Bronchial epithelial cell (primary cell): Measurements from ENCODE around the gene ZSCAN2. TPM values are rescaled to one million over a fixed set of nuclear protein-coding genes. Genes with fewer than 3 reads are reported as not detected.

Experiments
- DNase-seq: peaks from one replicate; pipeline ENCODE4 v3.0.0-alpha.2; 2010; ENCODE audit warnings: low read depth
- FAIRE-seq: peaks from 2 replicates; lab custom pipeline; 2011; peaks lifted over from hg19 to GRCh38; lab: Jason Lieb, UNC
- H3K27me3 ChIP-seq: 2 replicates; pipeline ENCODE4 v1.5.1; 2011; ENCODE audit warnings: low read length; ENCODE audit not compliant: control insufficient read depth, insufficient read depth
- H3K36me3 ChIP-seq: 2 replicates; pipeline ENCODE4 v1.5.1; 2011; ENCODE audit warnings: low read length; ENCODE audit not compliant: control insufficient read depth, insufficient read depth
- H3K4me3 ChIP-seq: 2 replicates; pipeline ENCODE4 v1.5.1; 2011; ENCODE audit warnings: mild to moderate bottlenecking, low read depth, low read length, control low read depth
- total RNA-seq: library from RNA; depleted of rRNA; stranded (reverse); fragments of >200 nt; gene quantifications from 2 replicates; pipeline ENCODE4 v1.2.1, GENCODE V29; 2014
- TF ChIP-seq, protein P1 (sequence below): IDR thresholded peaks from 2 replicates; pipeline ENCODE4 v1.5.1; 2011; ENCODE audit warnings: mild to moderate bottlenecking, moderate library complexity, low read length, control low read depth, inconsistent platforms; ENCODE audit not compliant: insufficient read depth, severe bottlenecking

The ZSCAN2 gene
- total RNA-seq, 1 donor from 2014 or later = 7.4 TPM

DNA sequence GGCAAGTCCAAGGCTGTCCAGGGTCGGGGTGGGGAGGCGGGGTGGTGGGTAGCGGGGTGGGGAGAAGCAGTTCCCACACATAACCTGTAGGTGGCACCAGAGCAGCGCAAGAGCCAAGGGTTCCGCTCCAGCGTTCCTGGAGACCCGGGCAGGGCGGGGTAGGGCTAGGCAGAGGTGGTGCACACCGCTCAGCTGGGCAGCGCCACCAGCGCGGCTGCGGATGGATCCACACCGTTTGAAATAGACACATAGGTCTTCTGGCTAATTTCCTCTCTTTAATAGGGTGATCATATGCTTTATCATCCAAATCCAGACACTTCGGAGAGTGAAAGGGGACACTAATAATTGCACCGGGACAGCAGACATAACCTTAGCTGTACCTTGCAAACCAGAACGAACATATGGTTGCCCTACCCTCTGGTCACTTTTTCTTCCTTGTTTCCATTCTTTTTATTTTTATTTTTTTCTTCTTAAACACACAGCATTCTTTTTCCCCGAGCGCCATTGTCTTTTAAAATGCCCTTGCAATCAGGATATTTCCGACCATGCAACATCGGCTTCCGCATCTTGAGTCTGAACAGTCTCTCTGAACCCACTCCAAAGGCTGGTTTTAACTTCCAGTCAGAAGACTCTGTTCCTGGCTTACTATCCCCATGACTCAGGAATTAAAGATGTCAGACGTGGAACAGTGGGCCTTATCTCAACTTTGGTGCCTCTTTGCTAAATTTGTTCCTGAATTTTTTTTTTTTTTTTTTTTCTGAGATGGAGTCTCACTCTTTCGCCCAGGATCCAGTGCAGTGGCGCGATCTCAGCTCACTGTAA lies 12.5 kb upstream of the ZSCAN2 start:
- TF ChIP-seq, protein P1, sequence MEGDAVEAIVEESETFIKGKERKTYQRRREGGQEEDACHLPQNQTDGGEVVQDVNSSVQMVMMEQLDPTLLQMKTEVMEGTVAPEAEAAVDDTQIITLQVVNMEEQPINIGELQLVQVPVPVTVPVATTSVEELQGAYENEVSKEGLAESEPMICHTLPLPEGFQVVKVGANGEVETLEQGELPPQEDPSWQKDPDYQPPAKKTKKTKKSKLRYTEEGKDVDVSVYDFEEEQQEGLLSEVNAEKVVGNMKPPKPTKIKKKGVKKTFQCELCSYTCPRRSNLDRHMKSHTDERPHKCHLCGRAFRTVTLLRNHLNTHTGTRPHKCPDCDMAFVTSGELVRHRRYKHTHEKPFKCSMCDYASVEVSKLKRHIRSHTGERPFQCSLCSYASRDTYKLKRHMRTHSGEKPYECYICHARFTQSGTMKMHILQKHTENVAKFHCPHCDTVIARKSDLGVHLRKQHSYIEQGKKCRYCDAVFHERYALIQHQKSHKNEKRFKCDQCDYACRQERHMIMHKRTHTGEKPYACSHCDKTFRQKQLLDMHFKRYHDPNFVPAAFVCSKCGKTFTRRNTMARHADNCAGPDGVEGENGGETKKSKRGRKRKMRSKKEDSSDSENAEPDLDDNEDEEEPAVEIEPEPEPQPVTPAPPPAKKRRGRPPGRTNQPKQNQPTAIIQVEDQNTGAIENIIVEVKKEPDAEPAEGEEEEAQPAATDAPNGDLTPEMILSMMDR = peak; percentile 84
- DNase-seq = peak; percentile 67
- Histone ChIP-seq H3K27me3 (no peaks in the 10 kb centered on the region), H3K4me3 (peak overlapping the region; percentile 10), H3K36me3 (no peaks in the 10 kb centered on the region)
- no peak for FAIRE-seq

DNA sequence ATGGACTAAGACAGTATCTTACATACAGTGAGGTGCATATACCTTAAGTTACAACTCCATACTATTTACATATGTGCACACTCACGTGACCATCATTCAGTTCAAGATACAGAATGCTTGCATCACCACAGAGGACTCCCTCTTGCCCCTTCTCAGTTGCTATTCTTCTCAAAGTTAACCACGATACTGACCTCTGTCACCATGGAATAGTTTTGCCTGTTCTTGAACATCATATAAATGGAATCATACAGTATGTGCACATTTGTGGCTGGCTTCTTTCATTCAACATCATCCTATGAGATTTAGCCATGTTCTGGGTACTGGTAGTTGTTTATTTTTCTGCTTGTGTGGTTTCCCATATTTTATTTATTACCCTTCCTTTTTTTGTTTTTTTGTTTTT lies 10.4 kb upstream of the ZSCAN2 start:
- TF ChIP-seq, protein P1 = no peak

DNA sequence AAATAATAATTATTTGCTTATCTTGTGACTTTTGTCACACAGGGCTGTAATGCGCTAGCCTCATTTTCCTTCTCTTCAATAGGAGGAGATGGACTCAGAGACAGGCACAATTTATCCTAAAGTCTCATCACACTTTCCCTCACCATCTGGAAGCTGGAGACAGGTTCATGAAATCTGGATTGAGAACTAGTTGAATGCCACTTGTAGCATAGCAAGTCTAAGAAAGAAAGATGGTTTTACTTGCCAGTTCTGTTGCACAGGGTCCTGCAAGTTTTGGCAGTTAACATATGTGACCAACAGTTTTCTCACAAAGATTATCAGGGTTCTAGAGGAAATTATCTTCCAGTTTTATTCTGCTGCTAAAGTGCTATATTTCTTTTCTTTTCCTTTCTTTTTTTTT lies 9.0 kb upstream of the ZSCAN2 start:
- no peak for FAIRE-seq
- TF ChIP-seq, protein P1 = no peak
- Histone ChIP-seq H3K27me3 (no peaks in the 10 kb centered on the region), H3K36me3 (no peaks in the 10 kb centered on the region), H3K4me3 (no peak overlapping the region)
- no peak for DNase-seq

More for the DNA sequence above, 10.4 kb upstream of the ZSCAN2 start:
- no peaks in the 10 kb centered on the region for H3K27me3 ChIP-seq
- no peaks in the 10 kb centered on the region for H3K36me3 ChIP-seq
- no peak for DNase-seq
- no peak overlapping the region for H3K4me3 ChIP-seq
- no peak for FAIRE-seq

DNA sequence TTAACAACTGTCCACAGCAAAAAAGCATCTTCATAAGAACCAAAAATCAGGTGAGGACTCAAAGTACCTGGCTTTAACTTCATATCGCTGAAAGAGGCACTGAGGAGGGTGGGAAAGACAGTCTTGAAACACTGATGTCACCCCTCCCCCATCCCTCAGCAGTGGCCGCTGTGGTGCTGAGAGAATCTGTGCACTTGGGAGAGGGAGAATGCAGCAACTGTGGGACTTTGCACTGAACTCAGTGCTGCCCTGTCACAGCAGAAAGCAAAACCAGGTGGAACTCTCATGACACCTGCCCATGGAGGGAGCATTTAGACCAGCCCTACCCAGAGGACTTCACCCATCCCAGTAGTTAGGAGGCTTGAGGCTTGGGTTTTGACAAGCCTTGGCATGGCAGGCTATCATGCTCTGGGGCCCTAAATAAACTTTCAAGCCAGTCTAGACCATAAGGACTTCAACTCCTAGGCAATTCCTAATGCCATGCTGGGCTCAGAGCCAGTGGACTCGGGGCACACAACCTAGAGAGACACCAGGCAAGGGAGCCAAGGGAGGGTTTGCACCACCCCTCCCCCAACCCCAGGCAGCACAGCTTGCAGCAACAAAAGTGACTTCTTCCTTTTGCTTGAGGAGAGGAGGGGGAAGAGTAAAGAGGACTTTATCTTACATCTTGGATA lies 6.1 kb upstream of the ZSCAN2 start:
- Histone ChIP-seq H3K4me3 (no peak overlapping the region), H3K36me3 (no peaks in the 10 kb centered on the region), H3K27me3 (no peaks in the 10 kb centered on the region)
- DNase-seq (no peak), FAIRE-seq (no peak)
- TF ChIP-seq, protein P1 = no peak

DNA sequence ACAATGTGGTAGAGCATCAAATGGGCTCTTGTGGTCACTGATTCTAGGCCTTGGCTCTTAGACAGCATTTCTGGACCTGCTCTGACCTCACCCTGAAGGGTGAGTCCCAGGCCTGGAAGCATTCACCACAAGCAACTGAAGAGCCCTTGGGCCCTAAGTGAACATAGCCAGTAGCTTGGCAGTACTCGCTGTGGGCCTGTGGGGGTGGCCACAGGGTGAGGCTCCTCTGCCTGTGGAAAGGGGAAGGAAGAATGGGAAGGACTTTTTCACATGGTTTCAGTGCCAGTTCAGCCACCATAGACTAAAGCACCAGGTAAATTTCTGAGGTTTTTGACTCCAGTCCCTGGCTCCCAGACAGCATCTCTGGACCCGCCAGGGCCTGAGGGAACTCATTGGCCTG lies 5.1 kb upstream of the ZSCAN2 start:
- FAIRE-seq (no peak), DNase-seq (no peak)
- H3K36me3 ChIP-seq = no peaks in the 10 kb centered on the region
- no peak overlapping the region for H3K4me3 ChIP-seq
- TF ChIP-seq, protein P1 = no peak
- H3K27me3 ChIP-seq = no peaks in the 10 kb centered on the region
